Stimulated activated CD4-positive, alpha-beta T cell treated with anti-CD3 and anti-CD28 coated beads, Interleukin-15, amount 100 ng/mL, for 24 hours (primary cell): ENCODE measurements around the gene TRAPPC3.

Experiments
- DNase-seq: peaks from one replicate; pipeline ENCODE4 v3.0.0-alpha.2; 2020

Gene TRAPPC3

DNA sequence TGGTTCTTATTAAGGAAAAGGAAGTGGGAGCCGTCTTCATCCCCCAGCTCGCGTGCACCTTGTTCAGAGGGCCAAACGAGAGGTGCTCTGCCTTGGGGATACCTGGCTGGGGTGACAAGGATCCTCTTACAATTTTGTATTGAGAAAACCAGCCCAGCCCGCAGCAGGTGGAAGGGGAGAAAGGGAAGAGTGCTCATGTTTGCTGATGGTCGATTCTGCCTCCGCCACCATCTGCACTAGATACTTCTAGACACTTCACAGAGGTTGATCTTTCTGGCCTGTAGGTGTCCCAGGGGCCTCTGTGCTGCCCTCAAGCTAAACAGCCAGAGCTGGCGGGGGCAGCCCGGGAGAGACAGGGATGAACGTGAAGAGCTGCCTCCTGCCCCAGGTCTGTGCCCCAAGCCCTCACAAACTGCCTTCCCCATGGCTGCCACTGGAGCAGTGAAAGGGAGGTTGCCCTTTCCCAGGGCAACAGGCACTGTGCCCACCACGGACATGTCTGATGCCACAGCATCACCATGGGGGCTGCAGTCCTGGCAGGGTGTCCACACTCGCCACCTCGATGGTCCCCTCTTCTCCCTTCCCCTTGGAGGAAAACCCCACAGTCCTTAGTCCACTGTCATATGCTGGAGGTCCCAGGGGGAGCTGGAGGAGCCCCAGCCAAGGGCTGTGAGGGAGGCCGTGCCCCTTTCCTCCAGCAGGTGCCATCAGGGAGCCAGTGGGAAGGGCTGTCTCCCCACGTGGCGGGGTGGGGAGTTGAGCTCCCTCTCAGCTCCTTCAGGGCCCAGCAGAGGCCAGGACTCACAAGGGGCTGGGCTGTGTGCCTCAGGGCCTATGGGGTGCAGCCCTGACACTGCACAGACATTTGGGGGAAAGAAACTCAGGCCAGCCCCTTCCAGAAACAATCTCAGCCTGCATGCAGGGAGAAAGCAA lies 52.5 kb downstream of the TRAPPC3 start:
- no peak for DNase-seq

DNA sequence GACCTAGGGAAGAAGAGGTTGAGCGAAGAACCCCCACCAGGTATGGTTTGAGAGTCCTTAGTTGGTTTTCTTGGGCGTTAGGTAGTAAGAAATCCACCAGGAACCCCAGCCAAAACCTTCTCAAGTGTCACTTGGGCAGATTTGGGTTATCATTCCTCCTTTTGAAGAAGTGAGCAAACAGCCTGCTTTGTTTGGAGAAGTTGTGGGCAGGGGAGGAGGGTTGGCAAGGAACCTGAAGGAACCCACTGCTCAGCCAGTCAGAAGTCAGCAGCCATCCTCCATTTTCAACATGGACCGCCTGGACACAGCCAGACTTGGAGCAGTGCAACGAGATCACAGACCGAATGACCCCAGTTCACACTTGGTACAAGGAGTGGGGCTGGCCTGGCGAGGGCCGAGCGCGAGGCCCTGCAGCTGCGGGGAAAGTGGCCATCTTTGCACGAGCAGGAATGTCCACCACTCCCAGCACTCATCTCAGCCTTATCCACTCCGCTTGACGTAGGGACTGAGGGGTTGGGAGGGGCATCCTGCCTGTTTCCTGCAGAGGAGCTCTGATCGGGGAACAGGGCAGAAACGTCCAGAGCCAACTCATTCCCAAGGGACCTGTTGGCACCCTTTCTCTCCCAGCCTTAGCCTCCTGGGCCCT lies 53.4 kb downstream of the TRAPPC3 start:
- DNase-seq = no peak

- DNase-seq = no peak
Observed at GRCh38 chr1:36094621-36095061, 54.6 kb downstream of the TRAPPC3 start.

DNA sequence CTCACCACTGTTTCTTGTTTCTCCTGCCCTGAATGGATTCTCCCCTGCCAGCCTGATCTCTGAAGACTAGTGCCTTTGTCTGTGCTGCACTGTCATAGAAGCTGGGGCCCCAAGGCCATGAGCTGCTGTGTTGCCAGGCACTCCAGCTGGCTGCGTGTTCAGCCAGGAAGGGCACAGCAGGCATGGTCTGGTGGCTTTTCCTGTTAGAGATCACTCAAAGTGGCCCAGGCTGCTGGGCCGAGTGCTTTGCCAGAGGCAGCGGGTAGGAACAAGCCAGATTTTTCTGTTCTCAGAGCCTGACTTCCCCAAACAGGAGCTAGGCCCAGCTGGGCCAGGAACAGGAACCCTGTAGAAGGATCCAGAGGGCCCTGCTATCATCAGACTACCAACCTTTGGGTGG lies 55.4 kb downstream of the TRAPPC3 start:
- DNase-seq = no peak

GRCh38 chr1:36093226-36093625 lies 56.1 kb downstream of the TRAPPC3 start:
- no peak for DNase-seq

DNA sequence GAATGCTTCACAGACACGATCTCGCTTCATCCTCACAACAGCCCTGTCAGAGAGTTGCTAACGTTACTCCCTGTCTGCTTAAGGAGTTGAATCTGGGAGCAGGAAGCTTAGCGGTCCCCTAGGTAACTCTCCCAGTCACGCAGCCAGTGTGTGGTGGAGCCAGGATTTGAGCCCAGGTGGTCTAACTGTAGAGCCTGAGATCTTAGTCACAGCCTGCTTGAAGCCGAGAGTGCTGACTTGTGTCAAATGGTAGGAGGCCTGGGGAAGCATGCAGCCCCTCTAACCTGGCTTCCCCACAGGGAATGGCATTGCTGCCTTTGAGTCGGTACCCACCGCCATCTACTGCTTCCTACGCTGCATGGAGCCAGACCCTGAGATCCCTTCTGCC lies 56.5 kb downstream of the TRAPPC3 start:
- DNase-seq = no peak

- DNase-seq = no peak
Observed at GRCh38 chr1:36092166-36092797, 57.0 kb downstream of the TRAPPC3 start.

DNA sequence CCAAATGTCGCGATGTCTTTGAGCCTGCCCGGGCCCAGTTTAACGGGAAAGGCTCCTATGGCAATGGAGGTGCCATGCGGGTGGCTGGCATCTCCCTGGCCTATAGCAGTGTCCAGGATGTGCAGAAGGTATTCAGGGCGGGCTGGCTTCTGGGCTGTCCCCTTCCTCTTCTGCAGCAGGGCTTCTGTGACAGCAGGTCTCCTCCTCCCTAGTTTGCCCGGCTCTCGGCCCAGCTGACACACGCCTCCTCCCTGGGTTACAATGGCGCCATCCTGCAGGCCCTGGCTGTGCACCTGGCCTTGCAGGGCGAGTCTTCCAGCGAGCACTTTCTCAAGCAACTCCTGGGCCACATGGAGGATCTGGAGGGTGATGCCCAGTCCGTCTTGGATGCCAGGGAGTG lies 57.6 kb downstream of the TRAPPC3 start:
- DNase-seq = no peak

- no peak for DNase-seq
Observed at GRCh38 chr1:36091141-36091540, 58.1 kb downstream of the TRAPPC3 start.

GRCh38 chr1:36089393-36090121 lies 59.7 kb downstream of the TRAPPC3 start:
- DNase-seq = peak; percentile 35

- DNase-seq = peak; percentile 94
Observed at GRCh38 chr1:36088577-36089392, 60.5 kb downstream of the TRAPPC3 start, which contains the start of gene ADPRS. ADPRS (plus strand) TSS chr1:36088892; CDS start chr1:36088905, 13 bp downstream.

DNA sequence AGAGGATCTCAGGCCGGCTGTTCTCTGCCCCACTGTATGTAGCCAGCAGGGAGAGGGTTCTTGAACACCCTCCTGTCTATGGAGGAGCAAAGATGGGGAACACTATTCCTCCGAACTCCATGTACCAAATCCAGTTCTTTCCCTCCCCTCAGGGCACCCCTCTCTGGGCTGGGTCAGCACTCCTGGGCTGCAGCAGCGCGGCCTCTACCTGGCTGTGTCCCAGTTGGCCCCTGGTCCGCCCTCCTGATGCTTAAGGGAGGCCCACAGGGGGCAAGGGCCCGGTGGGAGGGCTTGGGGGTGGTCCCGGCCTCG lies 61.1 kb downstream of the TRAPPC3 start:
- no peak for DNase-seq

DNA sequence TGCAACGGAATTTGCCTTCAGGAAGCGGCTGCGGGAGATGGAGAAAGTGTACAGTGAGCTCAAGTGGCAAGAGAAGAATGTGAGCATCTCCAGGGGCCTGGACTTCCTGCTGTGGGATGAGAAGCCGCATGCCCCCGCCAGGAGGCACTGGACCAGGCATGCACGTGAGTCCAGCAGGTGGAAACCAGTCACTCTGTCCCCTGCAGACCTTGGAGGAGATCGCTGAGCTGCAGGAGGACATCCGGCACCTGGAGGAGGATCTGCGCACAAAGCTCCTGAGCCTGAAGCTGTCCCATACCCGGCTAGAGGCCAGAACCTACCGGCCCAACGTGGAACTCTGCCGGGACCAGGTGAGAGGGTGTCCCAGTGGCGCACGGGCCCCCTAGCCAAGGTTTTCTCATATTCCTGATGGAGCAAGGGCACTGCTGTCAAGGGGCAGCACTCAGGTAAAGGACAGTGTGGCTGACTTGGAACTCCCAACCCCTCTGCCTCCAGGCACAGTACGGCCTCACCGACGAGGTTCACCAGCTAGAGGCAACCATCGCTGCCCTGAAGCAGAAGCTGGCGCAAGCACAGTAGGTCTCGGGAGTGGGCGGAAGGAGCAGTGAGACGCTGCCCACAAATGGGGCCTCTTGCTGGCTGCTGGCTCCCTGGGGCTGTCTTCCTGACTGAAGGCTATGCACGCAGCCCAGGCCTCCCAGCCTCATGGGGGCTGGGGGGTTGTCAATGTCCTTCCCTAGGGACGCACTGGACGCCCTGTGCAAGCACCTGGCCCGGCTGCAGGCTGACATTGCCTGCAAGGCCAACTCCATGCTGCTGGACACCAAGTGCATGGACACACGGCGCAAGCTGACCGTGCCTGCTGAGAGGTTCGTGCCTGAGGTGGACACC lies 61.8 kb downstream of the TRAPPC3 start:
- DNase-seq = no peak
